GM12801 (cell line): ENCODE measurements around the gene SLC44A1.

Source experiments
- TF ChIP-seq, protein P1 (sequence below): IDR thresholded peaks from one replicate; pipeline ENCODE4 v1.5.1; 2011; ENCODE audit warnings: control low read depth; ENCODE audit not compliant: insufficient read length; ENCODE audit errors: extremely low read depth

SLC44A1 gene

GRCh38 chr9:105283795-105284194 lies 39.3 kb downstream of the SLC44A1 start:
- TF ChIP-seq, protein P1, sequence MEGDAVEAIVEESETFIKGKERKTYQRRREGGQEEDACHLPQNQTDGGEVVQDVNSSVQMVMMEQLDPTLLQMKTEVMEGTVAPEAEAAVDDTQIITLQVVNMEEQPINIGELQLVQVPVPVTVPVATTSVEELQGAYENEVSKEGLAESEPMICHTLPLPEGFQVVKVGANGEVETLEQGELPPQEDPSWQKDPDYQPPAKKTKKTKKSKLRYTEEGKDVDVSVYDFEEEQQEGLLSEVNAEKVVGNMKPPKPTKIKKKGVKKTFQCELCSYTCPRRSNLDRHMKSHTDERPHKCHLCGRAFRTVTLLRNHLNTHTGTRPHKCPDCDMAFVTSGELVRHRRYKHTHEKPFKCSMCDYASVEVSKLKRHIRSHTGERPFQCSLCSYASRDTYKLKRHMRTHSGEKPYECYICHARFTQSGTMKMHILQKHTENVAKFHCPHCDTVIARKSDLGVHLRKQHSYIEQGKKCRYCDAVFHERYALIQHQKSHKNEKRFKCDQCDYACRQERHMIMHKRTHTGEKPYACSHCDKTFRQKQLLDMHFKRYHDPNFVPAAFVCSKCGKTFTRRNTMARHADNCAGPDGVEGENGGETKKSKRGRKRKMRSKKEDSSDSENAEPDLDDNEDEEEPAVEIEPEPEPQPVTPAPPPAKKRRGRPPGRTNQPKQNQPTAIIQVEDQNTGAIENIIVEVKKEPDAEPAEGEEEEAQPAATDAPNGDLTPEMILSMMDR = no peak

GRCh38 chr9:105284463-105284862 lies 40.0 kb downstream of the SLC44A1 start:
- TF ChIP-seq, protein P1 = no peak

DNA sequence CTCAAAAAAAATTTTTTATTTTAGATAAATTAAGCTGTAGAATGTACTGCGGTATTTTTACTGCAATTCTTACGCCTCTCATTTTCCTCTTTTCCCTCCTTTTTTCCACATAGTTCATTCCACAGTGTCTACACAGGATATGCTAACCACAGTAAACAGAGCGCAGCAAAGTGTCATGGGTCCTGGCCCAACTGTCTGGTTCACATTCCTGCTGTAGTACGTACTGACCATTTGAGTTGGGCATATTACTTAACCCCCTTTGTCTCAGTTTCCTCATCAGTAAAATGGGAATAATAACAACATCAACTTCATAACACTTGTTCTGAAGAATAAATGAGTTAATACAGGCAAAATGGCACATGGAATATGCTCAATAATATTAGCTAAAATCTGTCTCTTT lies 41.6 kb downstream of the SLC44A1 start:
- TF ChIP-seq, protein P1 = no peak

- TF ChIP-seq, protein P1 = no peak
These were observed 44.9 kb downstream of the SLC44A1 start for GRCh38 chr9:105289305-105289704.

DNA sequence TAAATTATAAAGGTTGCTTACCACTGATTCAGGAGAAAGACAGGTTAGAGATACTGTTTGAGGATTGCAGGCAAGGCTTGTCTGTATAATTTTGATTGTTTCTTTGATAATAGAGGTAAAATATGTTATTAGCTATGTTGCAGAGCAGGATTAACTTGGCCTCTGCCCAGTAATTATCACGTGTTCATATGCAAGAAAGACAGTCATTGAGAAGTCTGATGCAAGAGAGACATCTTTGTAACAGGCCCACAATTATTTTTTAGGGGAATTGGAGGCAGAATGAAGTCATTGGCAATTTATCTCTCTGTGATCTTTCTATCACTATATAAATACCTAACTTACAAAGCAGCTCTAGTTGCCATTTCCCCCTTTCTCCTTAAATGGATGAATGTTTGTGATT lies 46.0 kb downstream of the SLC44A1 start:
- TF ChIP-seq, protein P1 = no peak

- TF ChIP-seq, protein P1 = no peak
These were observed 46.5 kb downstream of the SLC44A1 start for GRCh38 chr9:105290954-105291353.

DNA sequence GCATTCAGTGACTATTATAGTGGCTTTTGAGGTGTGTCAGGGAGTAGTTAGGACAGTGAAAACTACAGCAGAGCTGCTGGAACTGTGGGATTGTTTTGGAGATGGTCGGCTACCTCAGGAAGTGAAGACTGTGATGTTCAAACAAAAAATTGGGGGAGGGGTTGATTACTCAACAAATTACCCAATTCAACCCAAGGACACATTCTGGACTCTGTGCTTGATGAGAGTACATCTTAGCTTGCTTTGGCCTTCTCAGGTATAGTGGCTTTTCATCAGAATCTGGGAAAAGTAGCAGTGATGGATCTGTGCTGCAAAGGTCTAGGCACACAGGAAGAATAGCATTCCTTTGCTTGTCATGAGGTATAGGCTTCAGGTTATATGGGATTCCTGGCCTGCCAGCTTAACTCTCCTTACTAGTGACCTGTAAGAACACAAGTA lies 47.0 kb downstream of the SLC44A1 start:
- TF ChIP-seq, protein P1 = no peak

GRCh38 chr9:105291938-105292337 lies 47.5 kb downstream of the SLC44A1 start:
- TF ChIP-seq, protein P1 = no peak
